NOMO-1 (cell line): ENCODE results near the gene PPP1R1C.

Experiments
- DNase-seq, 2 experiments: peaks; one replicate each; lab custom pipeline; 2025; ENCODE audit not compliant: unreplicated experiment in 2 of 2; lab: John Stamatoyannopoulos, UW

PPP1R1C gene

DNA sequence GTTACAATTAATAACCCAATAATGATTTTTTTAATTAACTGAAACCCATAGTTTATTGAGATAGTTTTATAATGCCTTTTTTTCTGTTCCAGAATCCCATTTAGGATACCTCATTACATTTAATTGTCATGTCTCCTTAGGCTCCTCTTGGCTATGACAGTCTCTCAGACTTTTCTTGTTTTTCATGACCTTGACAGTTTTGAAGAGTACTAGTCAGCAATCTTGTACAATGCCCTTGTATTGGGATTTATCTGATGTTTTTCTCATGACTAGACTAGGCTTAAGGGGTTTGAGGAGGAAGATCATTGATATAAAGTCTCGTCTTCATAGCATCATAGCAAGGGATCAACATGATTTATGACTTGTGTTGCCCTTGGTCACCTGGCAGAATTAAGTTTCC lies 72.4 kb downstream of the PPP1R1C start:
- no peak for DNase-seq

DNA sequence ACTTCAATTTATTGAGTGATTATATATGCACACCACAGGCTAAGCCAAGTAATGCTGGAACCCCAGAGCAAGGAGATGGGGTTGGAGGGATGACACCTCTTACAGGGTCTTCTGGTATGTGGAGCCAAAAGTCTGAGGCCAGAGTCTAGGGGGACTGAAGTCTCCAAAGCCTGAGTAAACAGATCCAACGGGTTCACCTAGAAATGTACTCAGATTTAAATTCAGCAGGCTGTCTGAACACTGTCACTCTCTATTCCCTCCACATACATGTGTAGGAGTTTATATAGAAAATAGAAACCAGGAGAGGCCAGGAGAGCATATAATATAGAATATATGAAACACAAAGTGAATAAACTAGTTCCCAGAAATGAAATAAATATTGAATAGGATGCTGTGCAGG lies 76.1 kb downstream of the PPP1R1C start:
- DNase-seq = no peak

DNA sequence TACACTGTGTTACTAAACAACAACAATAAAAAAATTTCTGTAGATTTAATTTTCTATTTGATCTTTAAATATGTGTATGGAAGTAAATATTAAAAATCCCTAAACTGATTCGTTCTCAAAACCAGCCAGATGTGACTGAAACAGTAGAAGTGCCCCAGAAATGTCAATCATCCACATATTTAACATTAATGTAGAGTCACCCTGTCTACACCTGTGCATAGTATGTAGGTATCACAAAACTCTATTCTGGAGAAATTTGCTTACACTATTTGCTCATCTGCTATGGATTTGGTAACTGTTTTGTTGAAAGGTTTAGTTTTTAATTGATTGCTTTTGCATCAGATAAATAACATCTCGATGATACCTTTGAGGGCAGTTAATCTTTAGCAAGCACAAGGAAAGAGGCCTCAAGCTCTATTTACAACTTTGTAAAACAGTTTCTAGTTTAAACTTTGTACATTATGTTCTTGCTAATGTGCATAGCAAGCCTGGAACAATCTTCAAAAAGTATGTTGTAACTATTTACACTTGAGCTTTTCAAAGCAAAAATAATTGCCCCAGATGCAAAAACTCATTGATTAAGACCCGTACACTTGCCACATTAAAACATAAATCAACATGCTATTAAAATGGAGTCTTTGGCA lies 76.8 kb downstream of the PPP1R1C start:
- DNase-seq = no peak

DNA sequence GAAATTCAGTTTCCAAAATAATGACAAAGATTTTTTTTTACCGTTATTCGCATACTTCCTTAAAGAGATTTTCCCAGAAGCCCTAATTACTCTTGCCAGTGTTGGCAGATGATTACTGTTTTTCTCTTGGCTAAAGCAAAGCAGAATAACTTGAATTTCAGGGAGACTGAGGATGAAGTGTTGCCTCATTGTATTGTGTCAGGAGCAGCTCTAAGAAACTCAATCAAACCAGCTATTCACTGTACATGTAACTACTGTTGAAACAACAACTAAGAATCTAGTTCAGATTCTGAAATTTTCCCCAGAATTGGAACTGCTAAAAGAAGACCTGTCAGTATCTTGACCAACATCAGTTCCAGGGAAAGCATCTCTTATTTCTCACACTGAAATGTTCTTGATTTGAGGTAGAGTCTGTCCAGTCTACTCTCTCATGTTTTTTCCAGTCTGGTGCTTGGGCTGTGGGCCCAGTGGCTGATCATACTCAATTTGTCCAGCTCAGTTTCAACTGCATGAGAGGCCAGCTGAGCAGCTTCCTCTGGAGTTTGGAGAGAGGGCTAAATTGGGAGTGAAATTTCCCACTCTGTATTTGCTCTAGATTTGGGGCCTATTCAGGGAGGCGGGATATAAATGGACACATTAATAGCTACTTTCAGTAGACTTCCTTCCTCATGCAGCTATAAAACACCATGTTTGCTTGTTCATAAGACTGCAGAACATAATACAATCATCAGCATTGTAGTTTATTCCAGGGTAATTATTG lies 78.5 kb downstream of the PPP1R1C start:
- DNase-seq = no peak

DNA sequence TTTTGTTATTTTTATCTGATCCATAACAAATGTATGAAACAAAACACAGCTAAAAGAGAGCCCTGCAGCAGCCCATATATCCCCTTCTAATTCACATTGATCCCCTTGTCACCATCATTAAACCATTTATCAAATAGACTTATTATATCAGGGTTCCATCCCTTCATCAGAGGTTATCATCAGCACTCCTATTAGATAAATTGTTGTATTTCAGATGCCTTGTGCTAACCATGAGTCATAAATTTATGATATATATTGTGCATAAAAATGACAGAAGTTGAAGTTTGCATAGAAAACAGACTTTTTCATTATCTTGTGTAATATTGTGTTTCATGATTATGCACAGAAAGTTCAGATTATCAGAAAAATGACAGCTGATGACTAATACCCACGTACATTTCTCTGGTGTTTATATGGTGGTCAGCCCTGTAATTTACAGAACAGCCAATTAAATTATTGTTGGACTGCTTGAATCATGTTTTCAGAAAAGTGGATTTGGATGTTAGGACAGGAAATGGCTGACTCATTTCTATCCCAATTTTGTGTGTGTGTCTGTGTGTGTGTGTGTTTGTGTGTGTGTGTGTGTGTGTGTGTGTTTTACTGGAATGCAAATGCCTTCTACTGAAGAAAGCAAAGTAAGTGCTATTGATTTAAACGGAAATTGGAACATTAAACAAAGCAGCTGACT lies 80.9 kb downstream of the PPP1R1C start:
- DNase-seq = no peak

DNA sequence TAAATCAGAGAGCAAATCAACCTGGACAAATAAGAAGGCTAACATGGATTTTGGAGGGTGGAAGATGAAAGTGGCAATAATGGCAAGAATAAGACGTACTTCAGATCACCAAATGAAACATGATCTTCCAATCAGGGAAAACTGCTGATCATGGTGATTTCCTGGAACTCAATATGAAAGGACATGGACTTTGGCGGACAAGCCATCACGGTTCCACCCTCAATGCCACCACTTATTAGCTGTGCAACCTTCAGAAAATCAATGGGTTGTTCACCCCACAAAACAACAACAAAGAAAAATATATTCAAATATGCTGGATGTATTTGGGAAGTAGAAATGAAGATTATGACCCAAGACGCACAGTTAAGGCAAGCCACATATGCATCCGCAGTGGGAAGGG lies 81.7 kb downstream of the PPP1R1C start:
- no peak for DNase-seq

GRCh38 chr2:182068811-182069210 lies 83.2 kb downstream of the PPP1R1C start:
- peak in 1 of 2 experiments; percentile 4 for DNase-seq

- no peak for DNase-seq
Observed at GRCh38 chr2:182069416-182069815, 83.8 kb downstream of the PPP1R1C start.

DNA sequence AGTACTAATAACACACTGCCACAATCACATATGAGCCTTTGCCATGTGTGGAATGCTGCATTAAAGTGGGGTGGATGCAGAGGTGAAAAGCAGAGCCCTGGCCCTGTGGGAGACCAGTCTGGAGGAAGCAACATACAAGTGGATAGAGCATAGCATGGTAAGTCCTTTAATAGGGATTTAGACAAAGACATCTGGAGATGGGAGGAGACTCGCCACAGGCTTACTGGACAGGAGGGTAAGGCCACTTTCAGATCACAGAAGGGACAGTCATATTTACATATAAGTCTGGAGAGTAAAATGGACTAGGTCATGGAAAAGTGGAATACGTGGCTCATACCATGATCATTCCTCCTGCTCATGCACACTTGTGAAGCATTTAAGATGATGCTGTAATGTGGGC lies 84.3 kb downstream of the PPP1R1C start:
- no peak for DNase-seq

DNA sequence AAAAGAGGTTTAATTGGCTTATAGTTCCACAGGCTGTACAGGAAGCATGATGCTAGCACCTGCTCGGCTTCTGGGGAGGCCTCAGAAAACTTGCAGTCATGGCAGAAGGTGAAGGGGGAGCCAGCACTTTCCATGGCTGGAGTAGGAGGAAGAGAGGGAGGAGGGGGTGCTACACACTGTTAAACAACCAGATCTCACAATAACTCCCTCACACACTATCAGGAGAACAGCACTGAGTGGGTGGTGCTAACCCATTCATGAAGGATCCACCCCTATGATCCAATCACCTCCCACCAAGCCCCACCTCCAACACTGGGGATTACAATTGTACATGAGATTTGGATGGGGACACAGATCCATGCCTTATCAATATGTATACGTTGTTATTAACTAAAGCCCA lies 85.1 kb downstream of the PPP1R1C start:
- DNase-seq = no peak

DNA sequence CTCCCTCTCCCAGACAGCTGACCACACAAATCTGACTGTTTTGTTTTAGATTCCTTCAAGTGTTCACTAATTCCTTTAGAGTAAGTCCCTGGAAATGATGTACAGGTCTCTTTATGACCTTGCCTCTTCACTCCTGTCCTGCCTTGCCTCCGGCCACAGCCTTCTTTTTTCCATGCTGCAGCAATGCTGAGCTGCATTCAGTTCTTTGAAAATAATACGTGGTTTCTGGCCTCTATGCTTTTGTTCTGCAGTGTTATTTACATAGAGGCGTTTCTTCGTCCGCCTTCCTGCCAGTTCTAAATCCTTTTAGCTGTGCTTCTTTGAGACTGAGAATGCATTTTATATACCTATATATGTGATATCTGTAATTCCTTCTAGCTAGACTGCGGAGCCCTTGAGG lies 87.2 kb downstream of the PPP1R1C start:
- DNase-seq = no peak

GRCh38 chr2:182073613-182074012 lies 88.0 kb downstream of the PPP1R1C start:
- DNase-seq = no peak

- DNase-seq = no peak
Observed at GRCh38 chr2:182077023-182077422, 91.4 kb downstream of the PPP1R1C start.

DNA sequence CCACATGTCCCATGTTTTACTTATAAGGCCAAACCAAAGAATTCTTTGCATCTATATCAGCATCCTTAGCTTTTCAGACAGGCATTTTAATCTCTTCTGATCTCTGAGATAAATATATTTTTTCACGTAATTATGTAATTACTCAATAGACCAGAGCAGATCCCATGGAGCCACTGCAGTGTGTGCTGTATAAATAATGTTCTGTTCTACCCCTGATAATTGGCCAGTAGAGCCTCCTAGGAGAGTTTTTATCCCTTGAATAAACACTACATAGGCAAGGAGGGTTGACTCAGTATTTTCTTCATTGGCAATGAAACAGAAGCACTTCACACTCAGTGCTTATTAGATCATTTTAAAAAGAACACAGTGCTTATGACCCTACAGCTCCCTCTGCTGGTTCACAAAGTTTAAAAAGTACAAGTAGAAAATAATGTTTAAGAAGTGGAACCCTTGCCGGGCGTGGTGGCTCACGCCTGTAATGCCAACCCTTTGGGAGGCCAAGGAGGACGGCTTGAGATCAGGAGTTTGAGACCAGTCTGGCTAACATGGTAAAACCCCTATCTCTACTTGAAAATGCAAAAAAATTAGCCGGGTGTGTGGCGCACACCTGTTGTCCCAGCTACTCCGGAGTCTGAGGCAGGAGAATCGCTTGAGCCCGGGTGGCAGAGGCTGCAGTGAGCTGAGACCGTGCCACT lies 91.9 kb downstream of the PPP1R1C start:
- DNase-seq = peak in 1 of 2 experiments; percentile 57

GRCh38 chr2:182078988-182079602 lies 93.4 kb downstream of the PPP1R1C start:
- no peak for DNase-seq

DNA sequence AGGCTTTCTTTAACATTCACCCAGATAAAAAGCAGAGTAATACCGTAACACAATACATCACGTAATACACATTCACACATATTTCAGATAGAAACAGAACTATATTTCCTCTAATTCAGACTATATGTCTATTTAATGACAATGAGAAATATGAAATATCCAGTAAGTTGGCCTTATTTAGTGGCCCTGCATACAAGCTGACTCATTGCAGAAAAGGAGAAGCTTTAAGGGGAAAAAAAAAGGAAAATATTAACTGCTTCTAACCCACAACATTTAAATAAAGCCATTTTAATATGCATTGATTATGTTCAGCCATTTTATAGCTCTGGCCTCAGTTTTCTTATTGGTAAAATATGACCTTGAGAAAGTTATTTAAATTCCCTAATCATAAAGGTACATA lies 94.8 kb downstream of the PPP1R1C start:
- peak in 1 of 2 experiments; percentile 75 for DNase-seq

DNA sequence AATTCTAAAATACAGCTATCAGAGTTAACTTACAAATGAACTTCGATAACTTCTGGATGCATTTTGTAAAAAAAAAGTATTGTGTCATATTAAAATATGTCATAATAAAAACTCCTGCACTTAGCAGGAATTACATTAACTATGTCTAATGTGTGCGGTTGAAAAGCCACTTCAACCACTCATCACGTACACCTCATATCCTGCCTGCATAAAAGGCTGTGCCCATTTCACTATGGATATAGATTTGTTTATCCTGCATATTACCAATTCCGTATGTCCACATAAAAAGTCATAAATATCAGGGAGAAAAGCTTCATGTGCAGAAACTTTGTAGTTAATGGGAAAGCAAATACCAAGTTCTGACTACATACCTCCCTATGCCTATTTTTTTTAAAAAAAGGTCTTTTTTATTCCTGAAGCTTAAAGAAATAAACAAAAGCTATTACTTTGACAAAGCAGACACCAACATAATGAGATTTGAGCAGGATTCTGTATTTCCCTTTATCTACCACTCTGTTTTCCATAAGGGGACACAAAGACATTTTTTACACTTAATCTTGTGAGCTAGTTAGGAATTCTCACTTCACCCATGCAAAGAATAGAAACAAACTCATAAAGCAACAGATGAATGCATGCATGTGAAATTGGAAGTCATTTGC lies 96.1 kb downstream of the PPP1R1C start:
- DNase-seq = no peak

GRCh38 chr2:182088681-182089320 lies 103.1 kb downstream of the PPP1R1C start:
- no peak for DNase-seq

DNA sequence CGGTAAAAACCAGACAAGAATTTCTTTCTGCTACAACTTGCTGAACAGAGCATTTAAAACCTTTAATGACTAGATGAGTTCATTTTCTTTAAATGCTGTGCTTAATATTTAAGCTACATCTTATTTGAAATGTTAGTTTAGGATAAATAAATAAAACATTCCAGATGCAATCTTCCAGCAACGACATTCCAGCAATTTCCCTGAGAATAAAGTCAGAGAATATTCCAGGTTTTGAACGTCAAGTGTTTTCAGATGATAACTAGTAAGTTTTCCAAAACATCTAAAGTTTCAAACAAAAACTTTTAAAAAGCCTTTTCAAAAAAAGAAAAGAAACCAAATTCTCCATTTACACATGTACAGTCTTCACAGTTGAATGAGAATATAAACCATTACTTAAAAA lies 104.8 kb downstream of the PPP1R1C start:
- DNase-seq = no peak
